SK-N-SH treated with all-trans-retinoic acid at 6 μM for 48 hours (cell line): Measurements from ENCODE around the gene METTL1.
"Not testable (repeated sequence)": the region's sequence is repeated elsewhere in the genome, so short reads cannot be mapped to it uniquely, and the experiment has no call there.

Experiments used
- CSDC2 ChIP-seq: fragments of 250-450 bp; sonication (Bioruptor Pico); IDR thresholded peaks from 2 replicates; pipeline ENCODE4 v1.5.0; 2020; ENCODE audit warnings: mild to moderate bottlenecking, moderate library complexity
- RARB ChIP-seq: fragments of 250-450 bp; sonication (Bioruptor Pico); IDR thresholded peaks from 2 replicates; pipeline ENCODE4 v1.8.0; 2021; ENCODE audit warnings: mild to moderate bottlenecking, moderate library complexity

GRCh38 chr12:57774634-57775033 is 2.7 kb upstream of the METTL1 start:
- TF ChIP-seq CSDC2, RARB (CRISPR knock-in tag): not testable (repeated sequence)
